HL-60 (cell line): ENCODE data around the gene CCDC69.

ENCODE experiments used
- CTCF ChIP-seq: IDR thresholded peaks from one replicate; pipeline ENCODE4 v1.5.1; 2011; ENCODE audit warnings: low read length, control low read depth, inconsistent platforms; ENCODE audit not compliant: insufficient read depth
- GABPA ChIP-seq: IDR thresholded peaks from 2 replicates; pipeline ENCODE4 v1.6.1; 2012; ENCODE audit warnings: low read depth

- TF ChIP-seq GABPA (no peak), CTCF (no peak)
Observed at GRCh38 chr5:151154931-151155774, 68.7 kb downstream of the CCDC69 start.
